NCI-H774 (cell line): ENCODE results near the gene MECP2.

Experiments
- DNase-seq: peaks from one replicate; lab custom pipeline; 2025; lab: John Stamatoyannopoulos, UW

MECP2 gene

DNA sequence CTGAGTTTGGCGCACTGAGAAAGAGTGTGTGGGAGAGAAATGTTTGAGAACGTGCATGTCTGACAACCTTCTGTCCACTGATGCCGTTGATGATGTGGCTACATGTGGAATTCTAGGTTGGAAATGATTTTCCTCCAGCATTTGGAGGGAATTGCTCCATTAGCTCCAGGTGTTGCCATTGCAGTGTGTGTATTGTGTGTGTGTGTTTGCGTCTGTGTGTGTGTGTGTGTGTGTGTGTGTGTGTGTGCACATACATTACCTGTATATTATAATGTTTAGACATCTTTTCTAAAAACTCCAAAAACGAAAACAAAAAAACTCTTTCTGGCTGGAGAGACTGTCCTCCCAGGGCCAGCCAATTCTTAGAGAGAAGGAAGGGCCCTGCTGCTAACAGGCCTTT is 18.2 kb upstream of the MECP2 start:
- no peak for DNase-seq

GRCh38 chrX:154115071-154115470 is 17.6 kb upstream of the MECP2 start:
- no peak for DNase-seq

DNA sequence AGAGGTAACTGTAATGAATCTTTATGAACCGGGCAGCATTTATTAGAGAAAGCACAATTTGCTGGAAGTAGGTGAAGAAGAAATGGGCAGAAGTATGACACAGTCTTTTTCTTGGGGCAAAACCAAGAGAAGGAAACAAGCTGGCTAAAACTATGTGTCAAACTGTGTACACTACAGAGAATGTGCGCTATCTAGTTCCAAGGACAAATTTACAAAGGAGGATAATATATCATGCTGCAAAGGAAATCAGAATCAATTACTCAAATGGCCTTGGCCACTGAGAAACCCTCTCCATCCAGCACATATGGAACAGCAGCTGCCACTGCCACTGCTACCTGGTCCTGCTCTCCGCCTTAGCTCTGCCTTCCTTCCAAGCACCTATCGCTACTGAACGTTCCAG is 17.1 kb upstream of the MECP2 start:
- no peak for DNase-seq

- DNase-seq, result no peak
These were observed 16.2 kb upstream of the MECP2 start for GRCh38 chrX:154113729-154114128.

DNA sequence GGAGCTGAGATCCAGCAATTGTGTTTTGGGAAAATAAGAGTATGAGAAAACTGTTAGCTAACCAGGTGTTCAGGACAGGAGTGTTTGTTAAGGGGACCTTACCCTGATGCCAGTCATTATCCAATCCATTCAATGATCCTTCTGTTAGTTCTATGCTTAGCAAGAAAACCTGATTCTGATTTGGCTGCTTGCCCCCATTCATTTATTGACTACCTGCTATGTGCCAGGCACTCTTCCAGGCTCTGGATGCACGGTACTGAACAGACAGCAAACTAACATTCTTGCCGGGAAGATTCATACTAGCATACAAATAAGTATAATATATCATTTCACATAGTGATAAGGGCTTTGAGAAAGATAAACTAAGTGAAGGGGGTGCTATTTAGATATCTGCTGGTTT is 1.0 kb upstream of the MECP2 start:
- no peak for DNase-seq

DNA sequence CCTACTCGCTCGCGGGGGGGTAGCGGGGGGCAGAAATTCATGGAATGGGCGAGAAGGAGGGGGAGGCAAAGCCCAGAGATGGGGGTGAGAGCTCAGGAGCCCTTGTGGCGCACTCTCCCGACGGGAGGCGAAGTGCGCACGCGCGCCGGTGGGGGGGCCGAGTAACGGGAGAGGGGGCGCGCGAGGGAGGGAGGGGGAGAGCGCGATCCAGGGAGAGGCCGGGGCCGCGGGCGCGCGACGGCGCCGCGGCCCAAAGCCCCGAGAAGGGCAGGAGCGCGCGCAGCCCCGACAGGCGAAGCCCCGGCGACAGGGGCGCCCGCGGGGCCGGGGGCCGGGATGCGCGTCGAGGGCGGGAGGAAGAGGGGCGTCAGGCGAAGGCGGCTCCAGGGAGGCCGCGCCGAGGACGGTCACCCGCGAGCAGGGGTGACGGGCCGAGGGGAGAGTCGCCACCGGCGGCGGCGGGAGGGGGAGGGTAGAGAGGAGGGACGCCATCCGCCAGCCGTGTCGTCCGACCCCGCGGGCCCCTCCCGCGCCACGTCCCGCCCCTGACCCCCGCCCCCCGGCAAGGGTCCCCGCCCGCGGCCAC is 421 bp downstream of the MECP2 start:
- DNase-seq, result peak; percentile 74

DNA sequence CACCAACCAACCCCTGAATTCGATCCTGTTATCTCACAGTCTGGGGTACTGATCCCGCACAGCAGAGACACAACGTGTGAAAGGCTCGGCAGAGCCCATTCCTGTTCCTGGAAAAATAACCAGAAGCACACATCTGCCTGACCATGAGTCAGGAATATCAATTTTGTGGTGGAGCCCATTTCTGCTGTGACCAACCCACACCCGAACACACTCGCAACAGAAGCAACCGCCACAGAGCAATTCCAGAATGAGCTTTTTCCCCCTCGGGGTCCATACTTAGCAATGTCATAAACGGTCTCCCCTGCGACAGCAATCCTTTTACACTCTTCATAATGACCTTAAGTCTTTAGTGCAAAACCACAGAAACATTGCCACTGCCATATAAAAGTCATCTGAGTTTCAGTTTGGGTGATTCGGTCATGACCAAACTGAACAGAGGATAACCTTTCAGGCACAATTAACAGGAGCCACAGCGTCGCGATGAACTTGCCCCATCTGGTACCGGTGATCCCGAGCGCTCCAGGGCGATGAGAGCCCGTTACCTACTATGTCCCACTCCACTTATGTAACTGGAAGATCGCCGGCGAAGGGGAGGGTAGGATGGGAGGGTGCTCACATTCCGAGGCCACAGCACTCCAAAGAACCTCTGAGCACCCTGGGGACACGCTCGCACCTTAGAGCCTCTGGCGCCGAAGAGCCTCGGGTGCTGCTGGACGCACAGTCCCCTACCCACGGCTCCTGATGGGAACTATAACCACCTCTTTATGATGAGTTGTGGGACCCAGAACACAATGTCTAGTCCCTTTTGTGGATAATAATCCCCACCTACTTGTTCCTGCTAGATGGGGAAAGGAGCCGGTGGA is 1.1 kb downstream of the MECP2 start:
- DNase-seq, result no peak

- no peak for DNase-seq
These were observed 2.7 kb downstream of the MECP2 start for GRCh38 chrX:154094833-154095232.

DNA sequence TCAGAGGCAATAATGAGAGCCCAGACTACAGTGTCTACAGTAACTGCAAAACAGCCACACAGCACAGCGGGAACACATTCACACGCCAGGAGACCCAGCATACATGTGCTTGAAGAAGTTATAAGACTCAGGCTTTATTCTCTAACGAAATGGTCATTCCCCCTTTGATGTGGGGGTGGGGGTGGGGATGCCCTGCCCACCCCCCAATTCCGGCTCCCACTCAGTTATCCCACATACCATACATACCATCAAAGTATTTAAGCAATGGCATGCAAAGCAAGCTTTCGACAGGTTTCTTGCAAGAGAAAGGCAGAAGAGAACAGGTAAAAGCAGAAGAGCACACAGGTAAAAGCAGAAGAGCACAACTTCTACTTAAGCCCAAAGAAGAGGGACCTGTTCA is 3.6 kb downstream of the MECP2 start:
- no peak for DNase-seq

DNA sequence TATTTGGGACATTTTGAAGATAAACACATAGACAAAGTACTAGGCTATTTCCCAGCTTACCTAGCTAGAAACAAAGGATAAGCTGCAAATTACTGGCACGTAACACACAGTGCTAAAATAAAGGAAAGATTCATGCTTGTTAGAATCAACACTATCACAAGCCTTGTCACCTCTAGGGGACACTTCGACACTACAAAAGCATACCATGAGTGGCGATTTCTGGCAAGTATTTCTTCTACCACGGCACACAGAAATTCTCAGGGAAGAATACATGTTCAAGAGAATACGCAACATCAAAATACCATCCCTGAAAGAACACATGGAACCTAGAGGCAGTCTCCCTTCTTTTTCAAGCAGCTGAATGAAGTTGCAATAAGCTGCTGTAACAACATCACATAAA is 5.1 kb downstream of the MECP2 start:
- DNase-seq, result no peak

GRCh38 chrX:154091678-154092077 is 5.8 kb downstream of the MECP2 start:
- no peak for DNase-seq

DNA sequence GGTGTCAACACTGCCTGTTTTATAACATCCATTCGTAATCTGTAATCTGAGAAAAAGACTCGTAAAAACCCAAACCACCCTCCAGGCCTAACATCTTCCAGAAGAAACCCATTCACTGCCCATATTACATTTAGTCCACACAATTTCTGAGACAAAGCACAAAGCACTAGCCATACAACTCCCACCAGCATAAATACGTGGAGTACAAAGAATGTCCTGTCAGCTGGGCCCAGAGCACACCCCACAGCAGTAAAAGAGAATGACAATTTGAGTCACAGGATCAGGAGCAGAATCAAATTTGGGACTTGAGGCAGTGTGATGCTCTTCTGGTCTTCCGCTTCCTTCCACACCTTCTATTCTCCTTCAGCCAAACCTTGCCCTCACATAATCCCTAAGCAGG is 6.8 kb downstream of the MECP2 start:
- no peak for DNase-seq

DNA sequence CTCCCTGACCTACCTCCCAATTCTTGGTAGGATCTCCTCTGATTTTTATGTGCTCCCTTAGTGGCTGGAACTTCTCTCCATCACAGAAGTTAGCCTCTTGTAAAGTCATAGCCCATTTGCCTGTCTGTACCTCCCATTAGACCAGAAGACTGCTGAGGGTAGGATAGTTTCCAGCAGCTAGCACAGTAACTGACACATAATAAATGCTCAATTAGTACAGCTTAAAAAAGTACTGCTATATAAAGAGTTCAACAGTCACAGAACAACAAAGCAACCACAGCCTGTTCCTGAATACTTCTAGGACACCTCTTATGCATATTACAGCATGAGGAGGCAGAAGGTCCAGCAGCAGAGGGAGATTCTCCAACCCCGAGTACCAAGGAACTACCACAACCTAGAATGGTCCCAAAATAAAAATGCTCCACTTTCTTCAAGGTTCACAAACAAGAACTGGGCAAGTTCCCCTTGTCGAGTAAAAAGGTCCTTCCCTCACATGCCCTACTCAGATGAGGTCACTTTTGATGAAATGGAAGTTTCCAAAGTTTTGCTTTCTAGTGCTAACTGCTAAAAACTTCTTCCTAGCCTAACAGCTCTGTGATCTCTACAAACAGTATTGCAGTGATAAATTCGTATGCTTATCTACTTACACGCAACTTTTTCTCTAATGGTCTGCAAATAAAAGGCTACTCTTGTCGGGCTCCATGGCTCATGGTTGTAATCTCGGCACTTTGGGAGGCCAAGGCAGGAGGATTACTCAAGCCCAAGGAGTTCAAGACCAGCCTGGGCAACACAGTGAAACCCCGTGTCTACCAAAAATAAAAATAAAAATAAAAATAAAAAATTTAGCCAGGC is 12.8 kb downstream of the MECP2 start:
- DNase-seq, result no peak

GRCh38 chrX:154083126-154083517 is 14.4 kb downstream of the MECP2 start:
- DNase-seq, result no peak

GRCh38 chrX:154082396-154083125 is 15.0 kb downstream of the MECP2 start:
- no peak for DNase-seq

GRCh38 chrX:154077101-154077500 is 20.4 kb downstream of the MECP2 start:
- DNase-seq, result no peak

DNA sequence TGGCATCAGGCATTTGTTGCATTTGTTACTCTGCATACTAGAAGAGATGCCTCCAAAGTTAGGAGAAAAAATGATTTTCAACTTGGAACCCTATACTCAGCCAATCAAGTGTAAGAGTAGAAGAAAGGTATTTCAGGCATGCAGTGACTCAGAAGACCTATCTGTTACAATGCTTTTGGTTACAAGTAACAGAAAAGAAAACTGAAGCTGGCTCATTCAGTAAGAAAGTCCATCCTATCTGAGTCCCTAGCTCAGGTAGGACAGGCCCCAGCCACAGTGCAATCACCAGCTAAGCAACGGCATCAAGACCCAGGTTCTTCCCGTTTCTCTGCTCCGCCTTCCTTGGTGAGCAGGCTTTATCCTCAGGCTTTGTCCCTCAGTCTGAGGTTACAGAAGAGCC is 23.3 kb downstream of the MECP2 start:
- no peak for DNase-seq

DNA sequence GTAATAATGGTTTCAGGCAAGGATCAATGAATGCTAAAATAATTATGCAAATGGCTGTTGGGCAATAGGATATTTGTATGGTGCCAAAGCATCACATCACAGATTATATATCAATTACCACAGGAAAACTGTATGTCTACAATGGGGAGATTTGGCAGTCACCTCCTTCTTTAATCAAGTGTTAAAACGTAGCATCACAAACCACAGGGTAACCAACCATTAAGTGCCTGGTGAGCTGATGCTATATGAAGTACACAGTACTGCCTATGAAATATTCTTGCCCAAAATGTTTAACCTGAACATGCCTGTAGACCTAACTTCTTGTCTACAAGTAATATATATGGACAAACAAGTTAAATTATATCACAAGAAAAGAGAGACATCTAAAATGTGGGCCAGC is 25.3 kb downstream of the MECP2 start:
- DNase-seq, result no peak

DNA sequence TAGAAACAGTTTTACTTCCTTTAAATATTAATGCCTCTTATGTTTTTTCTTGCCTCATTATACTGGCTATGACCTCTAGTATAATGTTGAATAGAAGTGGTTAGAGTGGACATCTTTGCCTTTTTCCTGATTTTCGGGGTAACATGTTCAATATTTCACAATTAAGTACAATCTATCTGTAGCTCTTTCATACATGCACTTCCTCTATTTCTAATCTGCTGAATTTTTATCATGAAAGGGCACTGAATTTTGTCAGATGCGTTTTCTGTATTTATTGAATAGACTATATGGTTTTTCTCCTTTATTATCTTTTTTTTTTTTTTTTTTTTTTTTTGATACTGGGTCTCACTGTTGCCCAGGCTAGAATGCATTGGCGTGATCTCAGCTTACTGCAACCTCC is 29.0 kb downstream of the MECP2 start:
- no peak for DNase-seq

DNA sequence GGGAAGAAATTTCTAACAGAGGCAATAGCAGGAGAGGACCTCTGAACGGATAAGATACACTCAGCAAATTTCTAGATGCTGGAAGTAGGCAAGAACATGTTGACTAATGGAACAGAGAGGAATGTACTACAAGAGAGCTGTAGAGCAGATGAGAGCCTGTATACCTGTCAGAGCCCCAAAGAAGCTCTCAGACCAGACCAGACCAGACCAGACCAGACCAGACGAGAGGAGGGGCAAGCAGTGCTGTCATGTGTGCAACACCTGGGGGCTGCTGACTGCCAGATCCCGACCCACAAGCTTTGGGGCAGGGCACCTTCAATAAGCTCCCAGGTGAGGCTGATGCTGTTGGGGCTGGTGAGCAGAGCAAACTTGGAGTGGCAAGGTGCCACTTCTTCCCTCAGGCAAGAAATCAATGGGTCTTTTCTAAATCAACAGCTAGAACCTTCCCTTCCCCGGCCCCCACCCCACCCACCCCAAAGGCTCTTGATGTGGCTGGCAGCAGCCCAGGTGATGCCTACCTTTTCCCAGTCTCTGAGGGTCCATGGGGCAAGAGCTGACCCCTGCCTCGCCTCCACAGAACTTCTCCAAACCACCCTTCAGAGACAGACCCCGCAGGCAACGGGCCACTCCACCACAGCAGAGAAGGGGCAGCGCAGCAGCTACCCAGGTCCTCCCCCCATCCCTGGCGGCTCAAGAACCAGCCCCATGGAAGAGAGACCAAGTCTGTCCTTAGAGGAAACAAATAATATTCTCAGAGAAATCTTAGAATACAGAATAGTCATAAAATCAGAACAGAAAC is 32.7 kb downstream of the MECP2 start:
- DNase-seq, result no peak

DNA sequence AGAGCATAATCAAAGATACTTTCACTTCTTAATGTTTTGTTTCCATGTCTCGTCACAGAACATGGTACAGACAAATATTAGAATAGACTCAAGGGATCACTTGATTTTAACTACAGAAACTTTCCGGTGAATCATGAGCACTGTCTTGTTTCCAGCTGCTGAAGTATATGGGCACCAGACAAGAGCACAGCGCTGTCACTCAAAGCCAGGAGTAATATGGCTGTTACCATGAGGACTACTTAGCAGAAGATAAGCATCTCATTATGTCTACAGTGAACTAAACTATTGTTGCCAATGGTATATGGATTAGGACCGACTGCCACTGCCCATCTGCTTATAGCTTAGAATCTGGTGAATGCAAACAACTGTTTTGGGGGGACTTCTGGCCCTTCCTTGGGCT is 34.3 kb downstream of the MECP2 start:
- no peak for DNase-seq
